ENCODE results near the gene HSD17B7.

Gene HSD17B7

GRCh38 chr1:162844153-162844552 lies 53.7 kb downstream of the HSD17B7 start:
- no peak overlapping the region for H3K4me3 ChIP-seq (ENCODE audit: control insufficient read depth, low read depth, low read length)
- no peak for DNase-seq (ENCODE audit: low read depth)
- no peak for TF ChIP-seq CTCF (conservative IDR thresholded peaks at IDR 0.05; ENCODE audit: control insufficient read depth, insufficient read depth, low read depth, low read length)

DNA sequence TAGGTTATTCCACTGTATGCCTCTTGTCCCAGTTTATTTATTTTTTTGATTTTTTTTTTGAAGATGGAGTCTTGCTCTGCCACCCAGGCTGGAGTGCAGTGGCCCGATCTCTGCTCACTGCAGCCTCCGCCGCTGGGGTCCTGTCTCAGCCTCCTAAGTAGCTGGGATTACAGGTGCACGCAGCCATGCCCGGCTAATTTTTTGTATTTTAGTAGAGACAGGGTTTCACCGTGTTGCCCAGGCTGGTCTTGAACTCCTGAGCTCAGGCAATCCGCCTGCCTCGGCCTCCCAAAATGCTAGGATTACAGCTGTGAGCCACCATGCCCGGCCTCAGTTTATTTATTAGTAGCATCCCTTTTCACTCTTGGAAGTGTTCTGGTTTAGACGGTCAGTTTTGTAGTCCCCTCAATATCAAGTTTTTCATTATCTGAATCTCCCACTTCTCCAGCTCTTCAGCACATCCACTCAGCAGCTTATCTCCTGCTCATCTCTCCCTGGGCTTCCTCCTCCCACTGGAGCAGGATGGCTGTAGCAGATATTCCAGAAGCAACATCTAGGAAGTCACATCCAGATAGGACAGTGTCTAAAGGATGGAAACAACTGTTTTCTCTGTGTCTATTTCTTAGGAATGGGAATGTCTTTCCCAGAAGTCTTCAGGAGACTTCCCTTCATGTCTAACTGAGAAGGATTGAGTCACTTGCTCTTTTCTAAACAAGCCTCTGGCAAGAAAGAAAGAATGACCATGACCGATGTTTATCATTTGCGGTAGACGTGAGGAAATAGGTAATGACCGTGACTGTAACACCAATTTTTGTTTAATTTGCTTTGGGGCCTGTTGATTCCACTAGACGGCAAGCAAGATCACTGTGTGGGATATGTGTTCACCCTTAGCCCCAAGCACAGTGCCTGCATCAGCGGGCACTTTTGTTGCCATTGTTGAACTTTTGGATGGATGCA lies 56.0 kb downstream of the HSD17B7 start:
- no peak for TF ChIP-seq CTCF (conservative IDR thresholded peaks at IDR 0.05; ENCODE audit: control insufficient read depth, insufficient read depth, low read depth, low read length)
- H3K4me3 ChIP-seq (ENCODE audit: control insufficient read depth, low read depth, low read length), result no peak overlapping the region
- peak; percentile 30 for DNase-seq (ENCODE audit: low read depth)

- H3K4me3 ChIP-seq (ENCODE audit: control insufficient read depth, low read depth, low read length), result no peak overlapping the region
- TF ChIP-seq CTCF (conservative IDR thresholded peaks at IDR 0.05; ENCODE audit: control insufficient read depth, insufficient read depth, low read depth, low read length), result peak; percentile 95
- DNase-seq (ENCODE audit: low read depth), result peak; percentile 84
These were observed 57.4 kb downstream of the HSD17B7 start for GRCh38 chr1:162847839-162848453.

GRCh38 chr1:162849711-162850110 lies 59.2 kb downstream of the HSD17B7 start:
- no peak overlapping the region for H3K4me3 ChIP-seq (ENCODE audit: control insufficient read depth, low read depth, low read length)
- TF ChIP-seq CTCF (conservative IDR thresholded peaks at IDR 0.05; ENCODE audit: control insufficient read depth, insufficient read depth, low read depth, low read length), result no peak
- peak; percentile 61 for DNase-seq (ENCODE audit: low read depth)

- H3K4me3 ChIP-seq (ENCODE audit: control insufficient read depth, low read depth, low read length), result no peak overlapping the region
- no peak for TF ChIP-seq CTCF (conservative IDR thresholded peaks at IDR 0.05; ENCODE audit: control insufficient read depth, insufficient read depth, low read depth, low read length)
- no peak for DNase-seq (ENCODE audit: low read depth)
These were observed 60.8 kb downstream of the HSD17B7 start for GRCh38 chr1:162851341-162851740.

- no peak overlapping the region for H3K4me3 ChIP-seq (ENCODE audit: control insufficient read depth, low read depth, low read length)
- TF ChIP-seq CTCF (conservative IDR thresholded peaks at IDR 0.05; ENCODE audit: control insufficient read depth, insufficient read depth, low read depth, low read length), result peak; percentile 94
- DNase-seq (ENCODE audit: low read depth), result peak; percentile 87
These were observed 63.9 kb downstream of the HSD17B7 start for GRCh38 chr1:162854245-162854882.
